Measurements from ENCODE around the gene FUNDC1. TPM values are rescaled to one million over a fixed set of nuclear protein-coding genes. Genes with fewer than 3 reads are reported as not detected.
A peak's percentile ranks its signal among the peaks of the same experiment; 100 is the strongest.
"Not testable (repeated sequence)": the region's sequence is repeated elsewhere in the genome, so short reads cannot be mapped to it uniquely, and the experiment has no call there.

FUNDC1 gene, protein sequence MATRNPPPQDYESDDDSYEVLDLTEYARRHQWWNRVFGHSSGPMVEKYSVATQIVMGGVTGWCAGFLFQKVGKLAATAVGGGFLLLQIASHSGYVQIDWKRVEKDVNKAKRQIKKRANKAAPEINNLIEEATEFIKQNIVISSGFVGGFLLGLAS
- total RNA-seq = 10 to 100 TPM in 1 of 2 experiments, 1 to 10 TPM in 1; 9.5 to 10.3 TPM

DNA sequence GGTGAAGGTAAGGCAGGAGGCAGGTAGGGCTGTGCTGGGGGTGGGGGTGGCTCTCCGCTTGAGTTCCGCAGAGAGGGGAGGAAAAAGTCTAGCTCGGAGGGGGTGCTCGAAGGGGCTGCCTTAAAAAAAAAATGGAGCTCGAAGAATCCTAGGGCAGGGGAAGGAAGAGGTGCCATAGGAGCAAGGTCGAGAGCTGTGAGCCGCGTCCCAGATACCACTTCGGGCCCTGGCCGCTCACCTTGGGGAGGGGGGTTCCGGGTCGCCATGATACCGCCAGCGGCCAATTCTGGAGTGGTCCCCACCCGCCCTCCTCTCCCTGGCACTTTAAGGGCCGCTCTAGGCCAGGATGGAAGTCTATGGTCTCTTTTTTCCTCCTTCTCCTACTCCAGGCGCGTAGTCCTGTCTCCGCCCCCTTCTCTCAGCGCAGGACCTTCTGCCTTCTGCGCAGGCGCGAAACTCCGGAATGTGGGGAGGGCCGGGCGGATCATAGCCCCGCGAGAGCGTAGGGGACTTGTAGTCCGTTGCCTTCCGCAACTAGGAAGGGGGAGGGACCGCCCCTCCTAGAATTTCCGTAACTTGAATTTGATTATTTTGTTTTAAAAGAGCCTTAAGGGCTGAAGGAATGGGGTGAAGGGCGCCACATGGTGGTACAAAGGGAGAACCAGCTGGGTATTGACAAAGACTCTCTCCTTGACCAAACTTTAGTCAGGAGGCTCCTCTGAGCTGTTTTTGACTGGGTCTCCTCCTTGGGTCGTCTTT lies at the start of gene FUNDC1:
TSS of gene FUNDC1 (minus strand) at position 293 of the 759 bp plus-strand sequence. CDS start at position 266, 27 bp downstream.
- ChIA-PET POLR2A (interaction anchor here (1.3 to 1.6 kb wide), 2 partner anchors 330 to 332 kb away, joined by 3 to 4 read pairs; partner anchors contain the start of gene KDM6A), CTCF (interaction anchor here (1.2 kb wide), 1 partner anchor 584 kb away, joined by 3 read pairs; no protein-coding TSS in a partner anchor)
- Mint-ChIP-seq H3K4me1 (peaks cover 19% of the 10 kb centered on the region), H3K4me3 (peak within 1 kb of the TSS; percentile 85), H3K27ac (peak within 1 kb of the TSS; percentile 81), H3K27me3 (no peaks in the 10 kb centered on the region), H3K36me3 (ENCODE audit: low read depth) (peaks cover 9% of the 10 kb centered on the region), H3K9me3 (no peaks in the 10 kb centered on the region)
- DNase-seq = peak; percentile 90

DNA sequence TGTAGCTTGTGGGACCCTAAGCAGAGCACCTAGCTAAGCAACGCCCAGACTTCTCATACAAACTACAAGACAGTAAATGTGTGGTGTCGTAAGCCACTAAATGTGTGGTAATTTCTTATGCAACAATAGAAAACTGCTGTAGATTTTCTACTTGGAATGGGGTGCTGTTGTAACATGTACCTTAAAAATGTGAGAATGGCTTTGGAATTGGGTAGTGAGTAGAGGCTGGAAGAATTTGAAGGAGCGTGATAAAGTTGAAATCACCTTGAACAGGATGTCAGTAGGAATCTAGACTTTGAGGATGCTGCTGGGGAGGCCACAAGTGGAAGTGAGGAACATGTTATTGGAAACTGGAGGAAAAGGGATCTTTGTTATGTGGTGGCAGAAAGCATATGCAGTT lies 43.2 kb upstream of the FUNDC1 start:
- Mint-ChIP-seq H3K4me1 (no peaks in the 10 kb centered on the region), H3K36me3 (ENCODE audit: low read depth) (no peaks in the 10 kb centered on the region), H3K9me3 (no peaks in the 10 kb centered on the region), H3K27me3 (no peaks in the 10 kb centered on the region), H3K4me3 (no peak overlapping the region), H3K27ac (no peak overlapping the region)
- CTCF ChIA-PET = no interaction called here
- no peak for DNase-seq
- POLR2A ChIA-PET = no interaction called here

- Mint-ChIP-seq H3K9me3 (no peaks in the 10 kb centered on the region), H3K4me3 (no peak overlapping the region), H3K4me1 (no peaks in the 10 kb centered on the region), H3K27ac (no peak overlapping the region), H3K36me3 (ENCODE audit: low read depth) (no peaks in the 10 kb centered on the region), H3K27me3 (no peaks in the 10 kb centered on the region)
- POLR2A ChIA-PET = no interaction called here
- no peak for DNase-seq
- CTCF ChIA-PET = no interaction called here
Measured at GRCh38 chrX:44580466-44580865, 37.8 kb upstream of the FUNDC1 start.

GRCh38 chrX:44572340-44572938 lies 29.8 kb upstream of the FUNDC1 start:
- Mint-ChIP-seq H3K4me3 (no peak overlapping the region), H3K27me3 (no peaks in the 10 kb centered on the region), H3K36me3 (ENCODE audit: low read depth) (no peaks in the 10 kb centered on the region), H3K27ac (no peak overlapping the region), H3K4me1 (no peaks in the 10 kb centered on the region), H3K9me3 (peaks cover 9% of the 10 kb centered on the region)
- CTCF ChIA-PET = no interaction called here
- POLR2A ChIA-PET = no interaction called here
- DNase-seq = no peak

- ChIA-PET POLR2A (no interaction called here), CTCF (no interaction called here)
- no peaks in the 10 kb centered on the region for H3K27me3 Mint-ChIP-seq
- no peaks in the 10 kb centered on the region for H3K4me1 Mint-ChIP-seq
- H3K4me3 Mint-ChIP-seq = no peak overlapping the region
- H3K36me3 Mint-ChIP-seq (ENCODE audit: low read depth) = no peaks in the 10 kb centered on the region
- H3K27ac Mint-ChIP-seq = no peak overlapping the region
- DNase-seq = no peak
- peaks cover 9% of the 10 kb centered on the region for H3K9me3 Mint-ChIP-seq
Measured at GRCh38 chrX:44570522-44570921, 27.9 kb upstream of the FUNDC1 start.

- H3K4me1 Mint-ChIP-seq = no peaks in the 10 kb centered on the region
Measured at GRCh38 chrX:44569122-44569521, 26.5 kb upstream of the FUNDC1 start.

GRCh38 chrX:44568196-44568595 lies 25.5 kb upstream of the FUNDC1 start:
- H3K27ac Mint-ChIP-seq = no peak overlapping the region
- H3K4me3 Mint-ChIP-seq = no peak overlapping the region
- H3K36me3 Mint-ChIP-seq (ENCODE audit: low read depth) = no peaks in the 10 kb centered on the region
- ChIA-PET POLR2A (no interaction called here), CTCF (no interaction called here)
- H3K4me1 Mint-ChIP-seq = no peaks in the 10 kb centered on the region
- no peak for DNase-seq
- no peaks in the 10 kb centered on the region for H3K27me3 Mint-ChIP-seq
- peaks cover 9% of the 10 kb centered on the region for H3K9me3 Mint-ChIP-seq

More at GRCh38 chrX:44569122-44569521, 26.5 kb upstream of the FUNDC1 start:
- Mint-ChIP-seq H3K27ac (no peak overlapping the region), H3K27me3 (no peaks in the 10 kb centered on the region), H3K9me3 (peaks cover 9% of the 10 kb centered on the region), H3K4me3 (no peak overlapping the region), H3K36me3 (ENCODE audit: low read depth) (no peaks in the 10 kb centered on the region)
- no peak for DNase-seq
- ChIA-PET POLR2A (no interaction called here), CTCF (no interaction called here)

DNA sequence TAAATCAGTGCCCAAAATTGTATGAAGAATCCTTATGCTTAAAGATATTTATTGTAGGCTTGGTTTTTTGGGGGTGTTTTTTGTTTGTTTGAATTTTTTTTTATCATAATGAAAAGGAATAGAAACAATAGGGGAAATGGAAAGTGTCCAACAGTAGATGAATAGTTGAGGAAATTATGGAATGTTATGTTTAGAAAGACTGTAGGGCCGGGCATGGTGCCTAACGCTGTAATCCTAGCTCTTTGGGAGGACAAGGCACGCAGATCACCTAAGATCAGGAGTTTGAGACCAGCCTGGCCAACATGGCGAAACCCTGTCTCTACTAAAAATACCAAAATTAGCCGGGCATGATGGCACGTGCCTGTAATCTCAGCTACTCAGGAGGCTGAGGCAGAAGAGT lies 19.2 kb upstream of the FUNDC1 start:
- POLR2A ChIA-PET; H3K9me3 Mint-ChIP-seq; H3K27me3 Mint-ChIP-seq; H3K27ac Mint-ChIP-seq; CTCF ChIA-PET; H3K36me3 Mint-ChIP-seq (ENCODE audit: low read depth); DNase-seq; H3K4me1 Mint-ChIP-seq; H3K4me3 Mint-ChIP-seq: not testable (repeated sequence)

GRCh38 chrX:44550563-44550962 lies 7.9 kb upstream of the FUNDC1 start:
- H3K36me3 Mint-ChIP-seq (ENCODE audit: low read depth) = no peaks in the 10 kb centered on the region

DNA sequence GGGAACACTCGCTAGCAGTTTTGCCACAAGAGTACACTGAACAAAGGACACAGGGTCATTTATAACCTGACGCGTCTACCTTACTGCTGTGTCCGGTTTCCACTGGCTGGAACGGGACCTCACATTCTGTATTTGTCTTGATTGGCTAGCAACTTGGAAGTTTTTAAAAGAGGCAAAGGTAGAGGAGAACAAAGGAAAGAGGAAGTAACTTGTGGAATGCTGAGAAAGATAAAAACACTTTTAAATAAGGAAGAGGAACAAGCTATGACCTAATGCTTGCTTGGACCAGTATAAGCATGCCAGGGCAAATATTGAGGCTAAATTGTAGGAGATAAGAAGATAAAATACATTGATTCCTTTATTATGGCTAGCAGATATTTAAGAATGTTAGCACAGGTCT lies 2.8 kb upstream of the FUNDC1 start:
- H3K27me3 Mint-ChIP-seq; H3K36me3 Mint-ChIP-seq (ENCODE audit: low read depth); H3K4me3 Mint-ChIP-seq; H3K27ac Mint-ChIP-seq; H3K9me3 Mint-ChIP-seq; CTCF ChIA-PET; DNase-seq: not testable (repeated sequence)
- peaks cover 19% of the 10 kb centered on the region for H3K4me1 Mint-ChIP-seq
- POLR2A ChIA-PET = interaction anchor here (0.6 kb wide), 1 partner anchor 420 kb away, joined by 3 read pairs; no protein-coding TSS in a partner anchor

More at GRCh38 chrX:44550563-44550962, 7.9 kb upstream of the FUNDC1 start:
- no peak for DNase-seq
- Mint-ChIP-seq H3K27me3 (no peaks in the 10 kb centered on the region), H3K9me3 (no peaks in the 10 kb centered on the region), H3K4me3 (no peak overlapping the region), H3K4me1 (no peaks in the 10 kb centered on the region), H3K27ac (no peak overlapping the region)
- ChIA-PET POLR2A (no interaction called here), CTCF (no interaction called here)

GRCh38 chrX:44544036-44544435 lies 1.4 kb upstream of the FUNDC1 start:
- H3K27me3 Mint-ChIP-seq = no peaks in the 10 kb centered on the region
- DNase-seq = no peak
- no peaks in the 10 kb centered on the region for H3K9me3 Mint-ChIP-seq
- H3K4me3 Mint-ChIP-seq = no peak overlapping the region
- H3K4me1 Mint-ChIP-seq = peaks cover 19% of the 10 kb centered on the region
- CTCF ChIA-PET = no interaction called here
- no peak overlapping the region for H3K27ac Mint-ChIP-seq
- POLR2A ChIA-PET = no interaction called here
- H3K36me3 Mint-ChIP-seq (ENCODE audit: low read depth) = peaks cover 2% of the 10 kb centered on the region

GRCh38 chrX:44536198-44536597 lies 6.5 kb downstream of the FUNDC1 start:
- CTCF ChIA-PET = no interaction called here
- Mint-ChIP-seq H3K4me1 (peaks cover 2% of the 10 kb centered on the region), H3K27me3 (no peaks in the 10 kb centered on the region), H3K36me3 (ENCODE audit: low read depth) (peaks cover 24% of the 10 kb centered on the region), H3K4me3 (no peak overlapping the region), H3K9me3 (no peaks in the 10 kb centered on the region), H3K27ac (no peak overlapping the region)
- POLR2A ChIA-PET = no interaction called here
- DNase-seq = no peak

GRCh38 chrX:44529310-44529709 lies 13.3 kb downstream of the FUNDC1 start:
- no peaks in the 10 kb centered on the region for H3K27me3 Mint-ChIP-seq
- no peak for DNase-seq
- CTCF ChIA-PET = no interaction called here
- H3K36me3 Mint-ChIP-seq (ENCODE audit: low read depth) = peaks cover 6% of the 10 kb centered on the region
- no peak overlapping the region for H3K4me3 Mint-ChIP-seq
- no peaks in the 10 kb centered on the region for H3K4me1 Mint-ChIP-seq
- H3K27ac Mint-ChIP-seq = no peak overlapping the region
- POLR2A ChIA-PET = no interaction called here
- no peaks in the 10 kb centered on the region for H3K9me3 Mint-ChIP-seq

DNA sequence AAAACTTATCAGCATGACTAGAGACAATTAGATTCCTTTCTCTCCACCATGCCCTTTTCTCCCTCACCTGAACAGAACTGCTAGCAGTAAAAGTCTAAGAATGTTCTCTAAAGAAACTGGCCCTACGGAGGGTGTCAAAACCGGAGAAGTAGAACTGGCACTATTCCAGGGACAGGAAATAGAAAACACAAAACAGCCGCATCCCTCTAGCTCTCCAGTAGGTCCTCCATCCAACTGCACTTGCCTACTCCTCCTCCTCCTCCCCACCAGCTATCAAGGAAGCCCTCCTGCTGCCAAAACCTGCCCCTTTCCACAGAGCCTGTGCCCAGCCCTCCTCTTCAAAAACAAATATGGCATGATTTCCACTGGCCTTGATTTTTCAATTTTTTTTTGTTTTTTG lies 28.4 kb downstream of the FUNDC1 start:
- no peak for DNase-seq
- Mint-ChIP-seq H3K27me3 (peaks cover under 1% of the 10 kb centered on the region), H3K4me1 (no peaks in the 10 kb centered on the region), H3K4me3 (no peak overlapping the region), H3K9me3 (no peaks in the 10 kb centered on the region), H3K27ac (no peak overlapping the region), H3K36me3 (ENCODE audit: low read depth) (no peaks in the 10 kb centered on the region)
- ChIA-PET POLR2A (no interaction called here), CTCF (no interaction called here)

Measured in activated CD4-positive, alpha-beta memory T cell treated with anti-CD3 and anti-CD28 coated beads, Interleukin-2, amount 10 ng/mL, durations not matched to agents 7 days and 5 days (primary cell).